Dendritic cell treated with granulocyte-macrophage colony-stimulating factor and Interleukin-4, amounts not matched to agents 40 ng/mL and 50 ng/mL, for 4 days (primary cell): ENCODE results near the gene COL27A1.

Experiments used
- H3K27ac Mint-ChIP-seq: one replicate; pipeline ENCODE4 v1.8.0; 2022; ENCODE audit warnings: mild to moderate bottlenecking, mixed read lengths
- H3K27me3 Mint-ChIP-seq: one replicate; pipeline ENCODE4 v1.8.0; 2022; ENCODE audit warnings: mild to moderate bottlenecking, mixed read lengths
- H3K36me3 Mint-ChIP-seq: one replicate; pipeline ENCODE4 v1.8.0; 2022; ENCODE audit warnings: low read depth, mixed read lengths
- H3K4me1 Mint-ChIP-seq: one replicate; pipeline ENCODE4 v1.8.0; 2022; ENCODE audit warnings: low read depth, mixed read lengths
- H3K4me3 Mint-ChIP-seq: one replicate; pipeline ENCODE4 v1.8.0; 2022; ENCODE audit warnings: mild to moderate bottlenecking, moderate library complexity, mixed read lengths
- H3K9me3 Mint-ChIP-seq: one replicate; pipeline ENCODE4 v1.8.0; 2022; ENCODE audit warnings: mixed read lengths
- intact Hi-C: fragments of 100-400 bp; cut with micrococcal nuclease; formaldehyde crosslinking; loops from one replicate; pipeline ENCODE4 v1.15.0; 2022

Gene COL27A1

DNA sequence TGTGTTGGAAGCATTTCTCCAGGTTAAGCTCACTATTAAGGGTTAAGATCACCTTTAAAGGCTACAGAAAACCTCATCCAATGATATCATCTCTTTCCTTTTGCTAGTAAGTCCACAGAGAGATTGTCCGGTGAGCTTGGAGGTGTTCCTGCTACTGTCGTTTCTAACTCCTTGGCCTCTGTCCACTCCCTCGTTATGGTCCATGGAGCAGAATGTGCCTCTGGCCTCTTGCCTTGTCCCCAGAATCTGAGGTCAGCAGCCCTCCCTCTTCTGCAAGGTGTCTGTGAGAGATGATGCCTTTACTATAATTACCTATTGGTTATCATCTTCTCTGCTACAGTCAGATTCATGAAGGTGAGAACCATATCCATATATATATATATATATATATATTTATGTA is 189.4 kb downstream of the COL27A1 start:
- no peaks in the 10 kb centered on the region for H3K9me3 Mint-ChIP-seq
- peaks cover 100% of the 10 kb centered on the region for H3K36me3 Mint-ChIP-seq
- intact Hi-C loops = no loop called here
- H3K4me1 Mint-ChIP-seq = peaks cover 40% of the 10 kb centered on the region
- H3K27ac Mint-ChIP-seq = no peak overlapping the region
- no peaks in the 10 kb centered on the region for H3K27me3 Mint-ChIP-seq
- no peak overlapping the region for H3K4me3 Mint-ChIP-seq

DNA sequence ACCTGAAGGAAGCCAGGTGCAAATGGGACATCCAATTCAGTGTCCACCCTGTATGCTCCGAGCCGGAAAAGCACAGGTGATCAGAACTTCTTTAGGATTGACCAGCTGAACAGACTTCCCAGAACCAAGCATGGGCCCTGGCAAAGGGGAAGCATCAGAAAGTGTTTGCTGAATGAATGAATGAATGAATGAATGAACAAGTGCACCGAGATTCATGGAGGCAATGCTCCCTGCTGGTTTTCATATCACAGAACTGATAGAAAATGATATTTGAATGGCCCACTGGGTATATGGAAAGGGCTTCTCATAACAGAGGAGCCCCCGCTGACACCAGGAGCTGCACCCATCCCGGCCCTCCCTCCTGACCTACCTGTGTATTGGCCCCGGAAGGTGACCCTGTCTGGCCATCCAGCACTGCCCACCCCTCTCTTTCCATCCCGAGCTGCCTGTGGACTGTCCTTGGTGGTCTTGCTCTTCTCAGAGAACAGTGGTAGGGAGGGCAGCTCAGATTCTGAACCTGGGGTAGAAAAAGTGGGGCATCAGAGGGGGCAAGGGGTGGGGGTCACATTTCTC is 190.2 kb downstream of the COL27A1 start:
- H3K4me1 Mint-ChIP-seq = peaks cover 40% of the 10 kb centered on the region
- H3K36me3 Mint-ChIP-seq = peaks cover 100% of the 10 kb centered on the region
- H3K27me3 Mint-ChIP-seq = no peaks in the 10 kb centered on the region
- H3K9me3 Mint-ChIP-seq = no peaks in the 10 kb centered on the region
- H3K4me3 Mint-ChIP-seq = no peak overlapping the region
- H3K27ac Mint-ChIP-seq = no peak overlapping the region
- intact Hi-C loops = no loop called here

DNA sequence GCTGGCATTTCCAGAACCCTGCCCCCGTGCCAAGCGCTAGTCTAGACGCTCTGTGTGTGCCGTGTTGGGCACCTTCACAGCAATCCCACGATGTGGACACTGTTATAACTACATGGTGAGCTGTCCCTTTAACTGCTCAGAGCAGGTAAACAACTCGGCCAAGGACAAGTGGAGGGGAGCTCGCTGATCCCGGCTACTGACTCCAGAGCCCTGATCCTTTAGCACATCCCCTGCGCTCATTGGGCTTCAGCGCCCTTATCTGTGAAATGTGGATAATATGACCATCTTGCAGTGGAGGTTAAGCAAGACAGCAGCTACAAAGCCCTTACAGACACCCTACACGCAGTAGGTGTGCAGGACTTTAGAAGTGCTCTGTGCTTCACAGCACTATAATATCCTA is 190.8 kb downstream of the COL27A1 start:
- Mint-ChIP-seq H3K4me3 (no peak overlapping the region), H3K9me3 (no peaks in the 10 kb centered on the region), H3K27me3 (no peaks in the 10 kb centered on the region), H3K27ac (no peak overlapping the region), H3K4me1 (peaks cover 41% of the 10 kb centered on the region), H3K36me3 (peaks cover 100% of the 10 kb centered on the region)
- intact Hi-C loops = no loop called here

DNA sequence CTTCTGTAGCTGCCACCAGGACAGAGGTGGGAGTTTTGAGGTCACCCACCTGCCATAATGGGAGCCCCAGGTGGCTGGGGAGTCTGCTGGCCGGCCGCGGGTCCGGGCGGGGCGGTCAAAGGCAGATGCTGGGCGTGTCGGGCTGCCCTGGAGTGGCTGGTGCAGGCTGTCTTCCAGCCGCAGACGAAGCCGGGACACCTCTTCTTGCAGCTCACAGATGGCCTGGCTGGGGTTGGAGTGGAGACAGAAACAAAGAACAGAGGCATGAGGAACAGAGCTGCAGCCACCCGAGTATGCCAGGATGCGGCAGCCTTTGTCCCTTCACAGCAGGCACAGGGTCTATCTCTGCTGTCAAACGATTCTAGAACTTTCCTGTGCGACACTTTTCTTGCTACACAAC is 192.3 kb downstream of the COL27A1 start:
- intact Hi-C loops = no loop called here
- no peak overlapping the region for H3K4me3 Mint-ChIP-seq
- H3K27me3 Mint-ChIP-seq = no peaks in the 10 kb centered on the region
- no peak overlapping the region for H3K27ac Mint-ChIP-seq
- H3K9me3 Mint-ChIP-seq = no peaks in the 10 kb centered on the region
- peaks cover 32% of the 10 kb centered on the region for H3K4me1 Mint-ChIP-seq
- peaks cover 99% of the 10 kb centered on the region for H3K36me3 Mint-ChIP-seq

DNA sequence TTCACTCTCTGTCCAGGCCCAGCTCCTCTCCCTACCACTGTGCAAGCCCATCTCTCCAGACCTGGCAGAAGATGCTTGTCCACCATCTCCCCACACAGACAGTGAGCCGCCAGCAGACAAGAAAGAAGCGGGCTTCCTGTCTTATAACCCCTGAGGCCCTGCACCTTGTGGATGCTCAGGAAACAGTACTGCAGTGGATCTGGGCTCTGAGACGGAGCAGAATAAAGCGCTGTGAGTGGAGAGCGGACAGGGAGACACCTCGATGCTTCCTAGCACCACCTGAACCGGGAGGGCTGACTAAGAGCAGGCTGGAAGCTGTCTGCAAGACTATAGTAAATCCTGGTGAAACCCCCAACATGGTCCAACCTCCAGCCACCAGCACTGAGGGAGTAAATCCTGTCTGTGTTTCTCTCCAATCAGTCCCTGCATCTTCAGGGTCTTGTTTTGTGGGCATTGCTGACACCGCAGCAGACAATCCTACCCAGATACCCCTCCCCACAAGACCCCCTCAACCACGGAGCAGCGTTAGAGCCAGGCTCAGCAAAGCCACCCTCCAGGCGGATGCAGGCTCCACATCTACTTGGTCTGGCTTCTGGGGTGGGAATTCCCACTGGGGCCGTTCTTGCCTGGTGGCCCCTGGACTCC is 193.0 kb downstream of the COL27A1 start:
- peaks cover 32% of the 10 kb centered on the region for H3K4me1 Mint-ChIP-seq
- intact Hi-C loops = no loop called here

DNA sequence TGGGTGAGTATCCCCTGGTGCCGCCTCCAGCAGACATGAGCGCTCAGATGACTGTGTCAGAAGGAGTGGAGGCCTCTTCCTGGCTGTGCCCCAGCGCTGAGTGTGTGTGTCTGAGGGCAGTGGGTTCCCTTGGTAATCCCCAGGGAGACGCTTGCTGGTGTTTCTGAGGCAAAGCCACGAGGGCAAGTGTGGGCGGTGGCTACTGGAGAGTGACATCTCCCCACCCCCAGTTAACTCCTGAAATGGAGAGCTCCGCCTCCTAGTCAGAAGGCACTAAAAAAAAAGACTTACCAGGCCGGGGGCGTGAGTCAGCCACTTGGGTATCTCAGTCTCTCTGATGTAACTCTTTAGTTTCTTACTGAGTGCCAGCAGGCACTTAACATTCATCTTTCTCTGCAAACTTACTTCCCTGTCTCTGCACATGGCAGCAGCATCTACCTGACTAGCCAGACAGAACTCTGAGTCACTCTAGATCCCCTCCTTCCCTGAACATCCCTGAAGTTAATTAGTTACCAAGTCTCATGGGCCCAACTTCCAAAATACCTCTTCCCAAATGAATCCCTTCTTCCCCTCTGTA is 193.7 kb downstream of the COL27A1 start:
- no peaks in the 10 kb centered on the region for H3K9me3 Mint-ChIP-seq
- no peaks in the 10 kb centered on the region for H3K27me3 Mint-ChIP-seq
- no peak overlapping the region for H3K4me3 Mint-ChIP-seq
- peaks cover 32% of the 10 kb centered on the region for H3K4me1 Mint-ChIP-seq
- H3K27ac Mint-ChIP-seq = peak overlapping the region; percentile 50
- peaks cover 98% of the 10 kb centered on the region for H3K36me3 Mint-ChIP-seq
- intact Hi-C loops = no loop called here

More for the DNA sequence above, 193.0 kb downstream of the COL27A1 start:
- Mint-ChIP-seq H3K27me3 (no peaks in the 10 kb centered on the region), H3K4me3 (no peak overlapping the region), H3K36me3 (peaks cover 99% of the 10 kb centered on the region), H3K27ac (peak overlapping the region; percentile 50), H3K9me3 (no peaks in the 10 kb centered on the region)

DNA sequence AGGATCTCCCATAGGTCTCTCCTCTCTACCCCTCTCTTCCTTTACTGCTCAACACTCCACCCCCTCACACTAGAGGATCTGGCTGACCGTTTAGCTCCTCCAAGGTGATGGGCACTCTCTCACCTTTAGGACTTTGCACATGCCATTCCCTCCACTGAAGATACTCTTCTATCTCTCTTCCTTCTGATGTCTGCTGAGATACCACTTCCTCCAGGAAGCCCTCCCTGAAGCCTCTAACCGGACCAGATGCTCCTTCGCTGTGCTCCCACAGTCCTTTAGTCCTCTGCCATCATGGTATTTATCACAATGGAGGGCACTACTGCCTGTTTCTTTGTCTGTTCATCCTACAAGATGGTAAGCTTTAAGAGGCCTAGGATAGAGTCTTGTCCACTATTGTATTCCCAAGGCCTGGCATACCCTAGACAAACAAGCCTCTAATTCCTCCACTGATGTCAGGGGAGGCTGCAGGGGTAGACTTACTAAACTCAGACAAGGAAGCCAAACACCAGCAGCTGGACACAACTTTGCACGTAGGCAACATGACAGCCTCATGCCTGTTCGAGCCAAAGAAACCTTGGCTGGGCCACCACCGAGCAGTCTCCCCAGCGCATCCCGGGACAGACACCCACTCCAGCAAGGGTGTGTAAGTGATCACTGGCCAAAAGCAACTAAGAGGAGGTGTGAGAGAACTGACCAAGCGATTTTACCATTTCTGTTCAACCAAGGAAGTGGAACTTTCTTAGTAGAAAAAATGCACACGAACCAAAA is 194.6 kb downstream of the COL27A1 start:
- Mint-ChIP-seq H3K27ac (peak overlapping the region; percentile 50), H3K36me3 (peaks cover 98% of the 10 kb centered on the region), H3K27me3 (no peaks in the 10 kb centered on the region), H3K4me3 (no peak overlapping the region), H3K4me1 (peaks cover 32% of the 10 kb centered on the region), H3K9me3 (no peaks in the 10 kb centered on the region)
- intact Hi-C loops = no loop called here

DNA sequence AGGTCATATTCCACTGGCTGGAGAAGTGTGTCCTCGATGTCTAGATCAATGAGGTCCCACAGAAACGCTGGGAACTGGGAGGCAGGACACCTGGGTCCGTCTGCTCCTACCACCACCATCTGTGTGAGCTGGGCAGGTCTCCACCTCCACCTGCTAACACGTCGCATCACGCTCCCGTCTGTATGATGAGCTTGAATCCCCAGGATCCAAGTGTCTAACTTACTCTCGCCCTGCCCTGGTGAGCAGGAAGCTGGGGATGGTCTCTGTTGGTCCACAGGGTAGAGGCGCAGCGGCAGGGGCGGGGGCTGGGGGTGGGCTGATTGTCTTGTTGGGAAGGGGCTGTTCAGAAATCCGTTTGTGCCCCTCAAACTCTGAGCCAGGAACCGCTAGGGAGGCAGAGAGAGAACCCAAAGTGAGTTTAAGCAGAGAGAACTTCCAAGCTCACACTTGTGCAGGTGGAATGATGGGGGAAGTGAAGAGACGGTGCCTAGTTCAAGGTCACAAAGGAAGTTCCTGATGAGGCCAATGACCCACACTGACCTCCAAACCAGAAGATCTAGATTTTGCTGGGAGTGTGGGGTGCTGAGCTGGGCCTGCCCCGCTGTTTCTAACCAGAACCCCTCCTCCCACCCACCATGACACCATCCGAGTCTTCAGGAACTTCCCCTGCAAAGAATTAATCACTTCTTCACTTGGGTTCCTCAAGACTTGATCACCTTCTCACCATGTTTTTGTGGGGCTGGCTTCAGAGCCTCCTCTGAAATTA is 195.5 kb downstream of the COL27A1 start:
- intact Hi-C loops = no loop called here
- Mint-ChIP-seq H3K27ac (peak overlapping the region; percentile 32), H3K36me3 (peaks cover 98% of the 10 kb centered on the region), H3K27me3 (no peaks in the 10 kb centered on the region), H3K9me3 (no peaks in the 10 kb centered on the region), H3K4me3 (no peak overlapping the region), H3K4me1 (peaks cover 32% of the 10 kb centered on the region)

DNA sequence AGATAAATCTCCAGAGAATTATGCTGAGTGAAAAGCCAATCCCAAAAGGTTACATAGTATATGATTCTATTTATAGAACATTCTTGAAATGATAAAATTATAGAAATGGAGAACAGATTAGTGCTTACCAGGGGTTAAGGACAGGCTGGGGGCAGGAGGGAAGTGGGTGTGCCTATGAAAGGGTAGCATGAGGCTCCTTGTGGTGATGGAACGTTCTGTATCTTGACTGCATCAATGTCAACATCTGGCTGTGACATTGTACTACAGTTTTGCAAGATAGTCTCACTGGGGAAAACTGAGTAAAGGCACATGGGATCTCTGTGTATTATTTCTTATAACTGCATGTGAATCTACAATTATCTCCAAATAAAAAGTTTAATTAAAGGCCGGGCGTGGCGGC is 196.6 kb downstream of the COL27A1 start:
- Mint-ChIP-seq H3K36me3 (peaks cover 98% of the 10 kb centered on the region), H3K4me3 (no peak overlapping the region), H3K9me3 (no peaks in the 10 kb centered on the region), H3K4me1 (peaks cover 32% of the 10 kb centered on the region), H3K27me3 (no peaks in the 10 kb centered on the region), H3K27ac (no peak overlapping the region)
- intact Hi-C loops = no loop called here

DNA sequence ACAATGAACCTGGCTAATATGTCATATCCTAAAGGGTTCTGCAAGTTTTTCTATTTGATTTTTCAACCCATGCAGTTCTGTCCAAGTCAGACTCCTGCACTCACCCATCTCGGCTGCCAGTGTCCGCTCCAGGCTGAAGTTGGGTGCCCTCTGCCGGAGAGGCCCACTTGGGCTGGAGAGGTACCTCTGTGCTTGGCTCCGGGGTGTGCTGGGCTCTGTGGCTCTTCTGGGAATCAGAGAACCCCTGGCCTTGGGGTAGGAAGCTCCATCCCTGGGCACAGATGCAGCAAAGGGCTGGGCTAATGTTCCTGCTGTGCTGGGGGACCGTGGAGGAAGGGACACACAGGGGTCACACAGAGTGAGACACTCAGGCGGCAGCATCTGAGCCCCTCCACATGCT is 200.5 kb downstream of the COL27A1 start:
- Mint-ChIP-seq H3K4me1 (peaks cover 12% of the 10 kb centered on the region), H3K36me3 (peaks cover 98% of the 10 kb centered on the region), H3K4me3 (no peak overlapping the region), H3K27me3 (no peaks in the 10 kb centered on the region), H3K27ac (no peak overlapping the region), H3K9me3 (no peaks in the 10 kb centered on the region)
- intact Hi-C loops = no loop called here

DNA sequence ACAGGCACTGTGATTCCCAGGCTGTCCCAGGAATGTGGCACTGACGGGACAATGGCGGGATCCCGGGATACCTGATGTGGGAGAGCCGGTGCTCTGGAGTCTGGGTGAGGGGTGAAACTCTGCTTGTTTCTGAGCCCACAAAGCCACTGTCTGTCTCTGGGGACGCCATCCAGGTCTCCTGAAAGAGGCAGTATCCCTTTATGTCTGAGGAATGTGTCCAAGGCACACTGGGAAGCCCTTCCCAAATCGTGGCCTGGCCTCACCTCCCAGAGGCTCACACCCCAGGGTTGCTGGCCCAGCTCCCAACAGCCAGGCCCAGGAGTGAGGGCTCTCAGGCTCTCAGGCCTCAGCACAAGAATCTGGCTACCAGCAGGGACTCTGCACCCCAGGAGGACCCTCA is 201.5 kb downstream of the COL27A1 start:
- Mint-ChIP-seq H3K27me3 (no peaks in the 10 kb centered on the region), H3K4me1 (peaks cover 13% of the 10 kb centered on the region), H3K4me3 (no peak overlapping the region), H3K36me3 (peaks cover 99% of the 10 kb centered on the region), H3K27ac (no peak overlapping the region), H3K9me3 (no peaks in the 10 kb centered on the region)
- intact Hi-C loops = no loop called here

DNA sequence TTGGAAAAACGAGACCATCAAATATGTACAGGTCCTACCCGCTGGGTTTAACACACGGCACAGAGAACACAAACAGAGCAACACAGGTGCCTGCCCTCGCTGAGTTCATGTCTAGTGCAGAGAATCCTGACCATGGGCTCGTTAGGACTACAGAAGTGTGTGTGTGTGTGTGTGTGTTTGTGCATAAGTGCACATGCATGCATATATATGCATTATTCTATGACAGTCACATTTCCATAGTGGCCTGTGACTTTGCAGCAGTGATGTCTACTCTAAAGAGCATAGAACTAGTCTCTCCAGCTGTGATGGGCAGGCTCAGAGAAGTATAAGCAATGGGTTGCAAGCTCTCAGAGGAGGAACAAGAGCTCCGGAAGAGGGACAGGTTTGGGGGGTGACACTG is 202.0 kb downstream of the COL27A1 start:
- no peak overlapping the region for H3K27ac Mint-ChIP-seq
- no peak overlapping the region for H3K4me3 Mint-ChIP-seq
- peaks cover 99% of the 10 kb centered on the region for H3K36me3 Mint-ChIP-seq
- no peaks in the 10 kb centered on the region for H3K27me3 Mint-ChIP-seq
- no peaks in the 10 kb centered on the region for H3K9me3 Mint-ChIP-seq
- peaks cover 13% of the 10 kb centered on the region for H3K4me1 Mint-ChIP-seq
- intact Hi-C loops = no loop called here

DNA sequence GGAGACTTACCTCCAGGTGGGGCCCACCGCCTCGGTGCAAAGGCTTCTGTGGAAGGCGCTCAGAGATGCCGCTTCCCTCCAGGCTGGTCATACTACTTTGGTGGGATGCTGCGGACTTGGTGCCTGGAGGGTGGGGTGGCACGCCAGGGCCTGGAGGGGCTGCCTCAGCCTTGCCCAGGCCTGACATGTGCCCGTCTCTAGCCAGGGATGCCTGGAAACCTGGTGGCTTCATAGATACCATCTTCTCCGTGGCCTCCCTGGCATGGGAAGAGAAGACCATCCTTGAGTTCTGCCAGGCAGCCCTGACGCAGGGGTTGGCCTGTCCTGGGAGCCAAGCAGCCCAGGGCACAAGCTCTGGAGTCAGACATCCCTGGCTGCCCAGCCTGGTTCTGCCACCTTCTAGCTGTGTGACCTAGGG is 202.6 kb downstream of the COL27A1 start:
- Mint-ChIP-seq H3K4me3 (no peak overlapping the region), H3K36me3 (peaks cover 99% of the 10 kb centered on the region), H3K9me3 (no peaks in the 10 kb centered on the region), H3K27me3 (no peaks in the 10 kb centered on the region), H3K27ac (no peak overlapping the region), H3K4me1 (peaks cover 13% of the 10 kb centered on the region)
- intact Hi-C loops = no loop called here

DNA sequence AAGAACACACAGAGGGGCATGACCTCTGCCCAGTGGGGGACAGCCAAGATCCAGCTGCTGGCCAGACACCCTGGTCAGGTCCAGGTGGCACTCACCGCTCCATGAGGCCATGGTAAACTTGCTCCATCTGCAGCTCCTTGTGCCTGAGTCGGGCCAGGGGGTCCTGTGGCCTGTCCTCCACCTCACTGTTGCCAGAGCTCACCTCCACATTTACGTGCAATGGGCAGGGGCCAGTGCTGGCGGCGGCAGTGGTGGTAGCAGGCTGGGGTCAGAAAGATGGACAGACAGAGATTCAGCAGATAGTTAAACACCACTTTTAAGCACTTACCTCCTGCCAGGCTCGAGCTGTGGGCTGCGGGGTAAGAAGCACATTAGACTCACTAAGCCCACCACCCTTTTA is 204.5 kb downstream of the COL27A1 start:
- Mint-ChIP-seq H3K27me3 (no peaks in the 10 kb centered on the region), H3K4me1 (peaks cover 27% of the 10 kb centered on the region), H3K27ac (no peak overlapping the region), H3K4me3 (no peak overlapping the region), H3K9me3 (no peaks in the 10 kb centered on the region), H3K36me3 (peaks cover 100% of the 10 kb centered on the region)
- intact Hi-C loops = no loop called here
